Stimulated activated CD8-positive, alpha-beta memory T cell treated with anti-CD3 and anti-CD28 coated beads, Interleukin-7, amount 100 ng/mL, for 48 hours (primary cell): ENCODE measurements around the gene TMCO2.

Experiments used
- DNase-seq, 2 donors: peaks; one replicate each; pipeline ENCODE4 v3.0.0-alpha.2; 2020; ENCODE audit warnings: low read depth in 1 of 2; ENCODE audit errors: extremely low read depth in 1 of 2

The TMCO2 gene

DNA sequence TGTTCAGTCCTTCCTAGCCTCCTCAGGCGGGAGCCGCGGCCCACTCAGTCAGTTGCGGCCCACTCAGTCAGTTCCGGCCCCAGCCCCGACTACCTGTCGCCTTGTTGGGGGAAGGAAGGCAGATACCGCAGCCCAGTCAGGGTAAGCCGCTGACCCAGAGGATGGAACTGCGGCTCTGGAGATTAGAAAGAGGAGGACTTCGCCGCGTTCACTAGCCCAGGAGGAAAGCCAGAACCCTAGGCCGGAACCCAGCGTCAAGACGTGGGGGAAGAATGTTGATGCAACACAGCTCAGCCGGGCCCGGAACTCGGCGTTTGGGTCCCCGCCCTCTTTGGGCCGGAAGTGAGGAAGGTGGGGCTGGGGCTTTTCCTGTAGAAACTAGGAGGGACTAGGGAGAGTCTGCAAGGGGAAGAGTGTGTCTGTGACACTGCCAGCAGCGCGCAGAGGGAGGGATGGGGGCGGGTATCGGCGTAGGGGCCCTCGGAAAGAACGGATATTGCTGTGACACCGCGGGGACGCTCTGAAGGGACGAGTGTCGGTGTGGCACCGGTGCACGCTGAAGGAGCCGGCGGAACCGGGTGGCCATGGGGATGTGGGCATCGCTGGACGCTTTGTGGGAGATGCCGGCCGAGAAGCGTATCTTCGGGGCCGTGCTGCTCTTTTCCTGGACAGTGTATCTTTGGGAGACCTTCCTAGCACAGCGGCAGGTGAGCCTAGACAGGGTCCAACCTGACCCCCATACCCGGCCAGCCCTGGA, 10.1 kb downstream of the TMCO2 start, which contains the start of gene ZMPSTE24:
Gene ZMPSTE24 (plus strand): TSS at position 549 of the 757 bp plus-strand sequence. CDS start 36 bp downstream, at position 585.
- DNase-seq, result peak; percentile 89 to 95

DNA sequence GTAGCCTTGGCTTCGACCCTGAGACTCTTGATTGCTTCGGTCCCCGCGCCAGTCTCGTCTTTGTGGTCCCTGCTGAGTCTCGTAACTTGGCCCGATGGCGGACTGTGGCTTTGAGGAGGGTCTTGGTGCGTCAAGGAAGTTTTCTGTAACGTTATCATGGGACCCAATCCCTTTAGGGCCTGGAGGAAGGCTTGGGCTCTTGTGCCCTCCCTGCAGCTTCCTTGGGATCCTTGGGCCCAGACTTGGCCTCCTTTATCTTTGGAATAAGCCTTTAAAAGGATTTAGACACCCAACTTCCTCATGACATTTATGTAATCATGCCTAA, 10.7 kb downstream of the TMCO2 start:
- DNase-seq, result no peak

DNA sequence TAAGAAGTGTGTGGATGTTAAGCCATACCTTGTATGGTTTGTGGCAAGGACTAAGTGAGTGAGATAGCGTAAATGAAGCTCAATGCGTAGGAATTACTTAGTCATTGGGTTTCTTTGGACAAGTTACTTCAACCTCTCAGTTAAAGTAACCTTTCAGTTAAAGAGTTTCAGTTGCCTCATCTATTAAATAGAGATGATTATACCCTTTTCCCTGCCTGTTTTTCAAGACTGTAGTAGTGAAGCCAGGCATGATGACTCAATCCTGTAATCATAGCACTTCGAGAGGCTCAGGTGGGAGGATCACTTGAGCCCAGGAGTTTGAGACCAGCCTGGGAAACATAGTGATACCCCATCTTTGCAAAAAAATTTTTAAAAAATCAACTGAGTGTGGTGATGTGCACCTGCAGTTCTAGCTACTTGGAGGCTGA, 16.6 kb downstream of the TMCO2 start:
- DNase-seq, result peak in 1 of 2 donors; percentile 28

DNA sequence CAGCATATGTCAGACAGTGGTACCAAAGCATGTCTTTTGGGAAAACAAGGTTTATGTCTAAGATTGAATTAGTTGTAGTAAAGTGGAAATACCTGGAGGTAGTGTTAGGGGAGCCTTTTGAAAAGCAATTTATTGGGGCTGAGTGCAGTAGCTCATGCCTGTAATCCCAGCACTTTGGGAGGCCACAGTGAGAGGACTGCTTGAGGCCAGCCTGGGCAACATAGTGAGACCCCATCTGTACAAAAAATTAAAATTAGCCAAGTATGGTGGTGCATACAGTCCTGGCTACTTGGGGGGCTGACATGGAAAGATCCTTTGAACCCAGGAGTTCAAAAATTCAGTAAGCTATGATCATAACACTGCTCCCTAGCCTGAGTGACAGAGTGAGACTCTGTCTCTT, 17.6 kb downstream of the TMCO2 start:
- DNase-seq, result no peak

DNA sequence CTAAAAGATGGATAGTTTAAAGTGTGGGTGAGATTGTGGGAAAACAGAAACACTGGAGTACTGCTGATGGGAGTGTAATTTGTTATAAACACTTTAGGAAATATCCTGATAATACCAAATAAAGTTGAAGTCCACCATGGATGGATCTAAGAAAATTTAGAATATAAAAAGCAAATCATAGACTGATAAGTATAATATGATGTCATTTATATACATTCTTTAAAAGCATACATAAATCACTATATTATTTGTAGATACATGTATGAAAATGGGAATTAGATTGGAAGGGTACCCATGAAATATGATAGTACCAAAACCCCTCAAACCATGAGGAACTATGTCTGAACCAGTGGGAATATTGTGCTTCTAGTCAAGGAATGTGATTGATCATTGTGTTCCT, 18.2 kb downstream of the TMCO2 start:
- no peak for DNase-seq

DNA sequence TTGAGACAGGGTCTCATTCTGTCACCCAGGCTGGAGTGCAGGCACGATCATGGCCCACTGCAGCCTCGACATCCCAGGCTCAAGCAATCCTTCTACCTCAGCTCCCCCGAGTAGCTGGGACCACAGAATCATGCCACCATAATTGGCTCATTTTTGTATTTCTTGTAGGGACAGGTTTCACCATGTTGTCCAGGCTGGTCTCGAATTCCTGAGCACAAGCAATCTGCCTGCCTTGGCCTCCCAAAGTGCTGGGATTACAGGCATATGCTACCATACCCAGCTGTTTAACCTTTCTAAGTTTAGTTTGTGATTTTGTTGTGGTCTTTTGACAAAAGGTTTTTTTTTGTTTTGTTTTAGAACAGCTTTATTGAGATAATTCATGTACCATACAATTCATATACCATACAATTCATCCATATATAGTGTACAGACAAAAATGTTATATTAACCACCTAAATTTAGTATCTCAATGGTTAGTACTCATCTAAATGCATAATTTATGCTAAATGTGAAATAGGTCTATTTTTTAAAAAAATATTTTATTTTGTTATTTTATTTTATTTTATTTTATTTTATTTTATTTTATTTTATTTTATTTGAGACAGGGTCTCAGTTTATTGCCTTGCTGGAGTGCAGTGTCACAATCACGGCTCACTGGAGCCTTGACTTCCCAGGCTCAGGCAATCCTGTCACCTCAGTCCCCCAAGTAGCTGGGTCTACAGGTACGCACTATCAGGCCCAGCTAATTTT, 19.2 kb downstream of the TMCO2 start:
- no peak for DNase-seq

DNA sequence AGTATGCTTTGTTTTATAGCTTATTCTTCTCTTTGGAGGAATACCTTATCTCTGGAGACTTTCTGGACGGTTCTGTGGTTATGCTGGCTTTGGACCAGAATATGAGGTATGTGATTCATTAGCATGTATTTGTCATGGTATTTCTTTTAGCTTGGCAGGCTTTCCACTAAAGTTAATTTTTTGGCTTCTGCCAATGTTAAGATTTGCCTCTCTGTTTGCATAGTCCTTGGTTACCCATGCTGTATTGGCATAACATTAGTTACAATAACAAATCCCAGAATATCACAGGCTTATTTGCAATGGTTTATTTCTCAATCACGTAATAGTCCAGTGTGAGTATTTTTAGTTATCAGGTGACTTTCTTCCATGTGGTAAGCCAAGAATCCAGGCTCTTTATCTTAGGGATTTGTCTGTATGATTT, 20.0 kb downstream of the TMCO2 start:
- DNase-seq, result no peak

DNA sequence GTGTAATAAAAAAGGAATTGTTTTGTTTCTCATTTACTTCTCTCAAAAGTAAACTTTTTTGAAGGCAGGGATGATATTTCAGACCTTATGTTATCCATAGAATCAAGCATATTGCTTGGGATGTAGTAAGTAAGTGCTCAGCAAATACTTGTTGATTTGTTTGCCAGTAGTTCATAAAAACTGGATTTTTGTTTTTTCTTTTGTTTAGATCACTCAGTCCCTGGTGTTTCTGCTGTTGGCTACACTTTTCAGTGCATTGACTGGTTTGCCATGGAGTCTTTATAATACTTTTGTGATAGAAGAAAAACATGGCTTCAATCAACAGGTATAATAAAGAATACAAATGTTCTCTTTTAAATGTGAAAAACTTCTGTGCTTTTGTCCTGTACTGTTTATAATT, 20.5 kb downstream of the TMCO2 start:
- no peak for DNase-seq

DNA sequence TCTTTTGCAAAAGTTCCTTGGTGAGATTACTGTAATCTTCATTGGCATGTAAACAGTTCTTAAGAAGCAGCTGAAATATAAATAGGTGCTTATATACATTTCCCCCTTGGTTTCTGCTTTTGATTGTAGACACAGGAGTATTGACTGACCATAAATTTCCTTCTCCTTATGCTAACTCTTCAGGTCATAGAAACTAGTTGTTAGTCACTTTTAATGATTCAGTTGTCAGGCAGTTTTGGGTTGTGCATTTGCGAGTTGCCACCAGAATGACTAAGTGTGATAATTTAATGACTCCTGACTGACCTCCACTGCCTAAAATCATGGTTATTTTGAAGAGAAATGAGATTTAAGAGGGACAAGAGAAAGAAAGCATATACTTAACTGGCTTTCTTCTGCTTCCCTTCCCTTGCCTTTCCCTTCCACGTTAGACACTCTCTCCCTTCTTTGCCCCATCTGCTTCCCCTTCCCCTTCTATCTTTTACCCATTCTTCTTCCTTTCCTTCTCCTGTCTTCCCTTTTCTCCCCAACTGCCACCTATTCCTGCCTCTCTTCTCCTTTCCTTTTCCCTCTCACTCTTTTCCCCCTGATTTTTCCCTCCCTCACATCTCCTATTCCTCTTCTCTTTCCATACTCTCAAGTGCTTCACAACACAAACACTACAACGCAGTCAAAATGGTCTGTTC, 22.6 kb downstream of the TMCO2 start:
- peak in 1 of 2 donors; percentile 12 for DNase-seq

DNA sequence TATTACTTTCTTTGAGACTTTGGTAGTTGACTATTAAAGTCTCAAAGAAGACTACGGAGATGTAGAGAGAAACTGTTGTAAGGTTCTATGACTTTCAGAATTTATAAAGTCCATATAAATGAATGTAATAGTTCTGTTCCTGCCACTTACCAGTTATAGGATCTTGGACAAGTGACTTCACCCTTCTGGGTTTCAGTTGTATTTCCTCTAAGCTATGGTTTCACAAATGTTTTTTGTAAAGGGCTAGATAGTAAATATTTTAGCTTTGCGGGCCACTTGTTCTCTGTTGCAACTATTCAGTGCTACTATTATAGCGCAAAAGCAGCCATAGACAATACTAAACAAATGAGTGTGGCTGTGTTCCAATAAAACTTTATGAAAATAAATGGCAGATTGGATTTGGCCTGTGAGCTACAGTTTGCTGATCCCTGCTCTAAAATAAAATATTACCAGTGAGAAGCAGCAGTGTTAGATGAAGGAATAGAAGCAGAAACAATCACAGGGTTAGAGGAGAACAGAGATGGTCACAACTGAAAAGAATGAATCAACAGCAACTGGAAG, 25.0 kb downstream of the TMCO2 start:
- DNase-seq, result no peak

DNA sequence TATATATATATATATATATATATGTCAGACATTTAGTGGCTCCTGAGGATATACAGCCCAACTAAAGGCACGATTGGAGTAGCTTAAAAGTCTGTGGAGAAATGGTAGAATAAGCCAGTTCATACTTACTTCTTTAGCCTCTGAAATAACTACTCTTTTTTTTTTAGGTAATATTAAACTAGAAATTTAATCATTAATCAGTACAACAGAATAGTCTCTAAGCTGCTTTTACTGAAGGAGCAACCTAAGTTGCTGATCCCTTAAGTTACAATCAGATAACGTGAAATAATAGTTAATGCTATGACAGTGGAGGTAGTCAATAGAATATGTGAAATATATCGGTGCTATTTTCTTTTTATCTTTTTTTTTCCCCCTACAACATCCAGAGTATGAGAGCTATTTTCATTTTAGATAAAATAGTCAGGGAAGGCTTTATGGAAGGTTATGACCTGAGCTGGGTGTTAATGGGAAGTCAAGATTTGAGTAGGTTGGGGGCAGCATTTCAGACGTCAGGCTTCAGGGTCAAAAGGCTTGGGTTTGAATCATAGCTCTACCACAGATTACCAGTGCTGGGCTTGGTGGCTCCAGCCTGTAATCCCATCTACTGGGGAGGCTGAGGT, 25.9 kb downstream of the TMCO2 start:
- no peak for DNase-seq

DNA sequence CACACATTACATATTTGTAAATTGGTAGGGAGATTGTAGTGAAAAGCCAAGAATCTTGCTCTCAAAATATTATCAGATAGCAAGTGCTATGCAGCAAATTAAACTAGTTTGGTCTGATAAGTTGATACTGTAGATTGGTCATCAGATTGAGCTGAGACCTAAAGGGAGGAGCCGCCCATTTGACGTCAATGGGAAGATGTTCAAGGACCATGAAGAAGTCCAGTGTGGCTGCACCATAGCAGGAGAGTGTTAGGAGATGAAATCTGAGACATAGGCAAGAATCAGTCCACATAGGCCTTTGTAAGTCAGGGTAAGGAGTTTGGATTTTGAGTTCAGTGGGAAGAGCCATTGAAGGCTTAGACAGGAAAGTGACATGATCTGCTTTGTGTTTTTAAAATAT, 26.6 kb downstream of the TMCO2 start:
- DNase-seq, result no peak

DNA sequence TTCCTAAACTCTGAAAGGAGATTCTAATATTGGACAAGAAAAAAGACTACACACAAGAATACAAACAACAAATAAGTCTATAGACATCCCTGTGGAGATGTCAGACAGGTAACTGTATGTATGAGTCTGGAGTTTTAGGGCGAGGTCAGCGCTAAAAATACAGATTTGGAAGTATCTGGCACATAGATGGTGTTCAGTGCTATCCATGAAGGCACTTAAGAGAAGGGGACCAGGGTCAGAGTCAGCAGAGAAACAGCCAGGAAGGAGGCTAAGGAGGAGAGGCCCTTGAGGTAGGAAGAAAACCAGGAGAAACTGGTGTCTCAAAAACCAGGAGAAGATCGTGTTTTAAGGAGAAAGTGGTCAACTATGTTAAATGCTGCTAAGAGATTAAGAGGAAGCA, 28.4 kb downstream of the TMCO2 start:
- no peak for DNase-seq

DNA sequence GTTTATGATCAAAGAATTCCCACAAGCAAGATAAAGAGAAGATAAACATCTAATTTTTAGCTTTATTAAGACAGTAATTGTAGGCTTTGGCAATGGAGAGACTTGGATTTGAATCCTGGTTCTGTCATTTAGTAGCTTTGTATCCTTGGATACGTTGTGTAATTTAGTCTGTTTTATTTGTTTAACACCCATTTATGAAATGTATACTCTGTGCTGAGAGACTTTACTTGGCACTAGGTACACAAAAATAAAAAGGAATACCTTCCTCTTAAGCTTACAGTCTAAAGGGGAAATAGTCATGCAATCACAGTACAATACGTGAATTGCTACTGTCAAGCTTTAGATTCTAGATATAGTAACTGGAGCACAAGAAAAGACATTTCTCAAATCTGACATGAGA, 34.1 kb downstream of the TMCO2 start:
- DNase-seq, result no peak

DNA sequence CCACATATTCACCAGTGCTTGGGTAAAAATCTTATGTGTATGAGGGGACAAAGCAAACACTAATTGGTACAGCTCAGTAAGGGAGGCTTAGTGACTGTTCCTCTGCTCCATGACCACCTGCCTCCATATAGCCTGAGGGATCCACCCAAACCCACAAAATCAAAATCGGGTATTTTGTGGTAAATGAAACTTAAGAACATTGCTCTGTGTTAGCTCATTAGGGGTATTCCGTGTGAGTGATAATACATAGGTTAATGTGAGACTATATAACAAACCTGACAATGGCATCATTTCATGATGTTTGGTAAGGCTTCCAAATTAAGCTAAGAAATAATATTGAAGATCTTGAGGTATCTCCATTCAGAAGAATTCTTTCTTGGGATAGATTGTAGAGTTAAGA, 43.6 kb downstream of the TMCO2 start:
- DNase-seq, result no peak

DNA sequence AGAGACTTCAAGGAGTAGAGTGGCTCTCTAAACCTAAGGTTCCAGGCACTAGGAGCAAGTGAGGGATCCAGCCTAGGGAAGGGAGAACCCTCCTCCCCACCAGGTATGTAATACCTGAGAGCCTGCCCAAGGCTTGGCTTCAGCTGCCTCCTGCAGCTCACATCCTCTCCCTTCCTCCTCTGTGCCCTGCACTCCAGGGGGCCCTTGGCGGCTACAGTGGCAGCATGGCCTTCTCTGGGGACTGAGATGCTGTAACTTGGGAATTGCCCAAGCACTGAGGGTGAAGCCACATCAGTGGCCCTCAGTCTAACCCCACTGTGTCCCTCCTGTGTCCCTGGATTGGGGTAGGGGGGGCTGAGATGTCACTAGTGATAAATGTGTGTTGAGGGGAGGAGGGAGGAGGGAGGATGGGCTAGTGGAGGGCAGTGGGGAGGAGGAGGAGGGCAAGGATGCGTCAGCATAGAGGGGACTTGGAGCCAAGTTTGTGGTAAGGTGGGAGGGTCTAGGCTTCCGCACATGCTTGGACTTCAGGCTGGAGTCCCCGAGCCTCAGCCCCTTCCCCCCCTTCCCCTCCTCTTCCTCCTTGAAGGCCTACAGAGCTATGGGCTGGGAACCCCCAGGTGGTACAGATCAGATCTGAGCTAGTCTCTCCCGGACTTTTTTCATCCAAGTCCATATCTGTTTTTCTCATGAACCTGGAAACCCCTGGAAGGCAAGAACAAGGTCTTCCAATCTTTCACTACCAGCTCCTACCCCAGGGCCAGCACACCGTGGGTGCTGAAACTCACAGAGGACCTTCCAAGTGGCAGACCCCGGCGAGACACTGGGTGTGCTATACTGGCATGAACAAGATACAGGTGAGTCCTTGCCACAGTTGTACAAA, 51.9 kb downstream of the TMCO2 start:
- no peak for DNase-seq

DNA sequence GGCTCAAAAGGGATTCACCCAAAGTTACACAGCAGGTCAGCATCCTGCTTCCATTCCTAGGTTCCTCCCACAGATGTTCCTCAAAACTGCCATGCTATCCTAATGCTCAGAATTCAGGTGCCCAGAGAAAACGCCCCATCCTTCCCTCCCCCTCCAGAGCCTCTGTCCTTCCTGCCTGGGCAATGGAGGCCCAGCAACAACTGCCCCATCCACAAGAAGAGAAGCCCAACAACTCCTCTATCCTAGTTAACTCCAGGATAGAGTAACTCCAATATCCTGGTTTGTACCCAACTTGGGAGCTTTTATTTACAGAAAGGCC, 52.5 kb downstream of the TMCO2 start:
- DNase-seq, result no peak

DNA sequence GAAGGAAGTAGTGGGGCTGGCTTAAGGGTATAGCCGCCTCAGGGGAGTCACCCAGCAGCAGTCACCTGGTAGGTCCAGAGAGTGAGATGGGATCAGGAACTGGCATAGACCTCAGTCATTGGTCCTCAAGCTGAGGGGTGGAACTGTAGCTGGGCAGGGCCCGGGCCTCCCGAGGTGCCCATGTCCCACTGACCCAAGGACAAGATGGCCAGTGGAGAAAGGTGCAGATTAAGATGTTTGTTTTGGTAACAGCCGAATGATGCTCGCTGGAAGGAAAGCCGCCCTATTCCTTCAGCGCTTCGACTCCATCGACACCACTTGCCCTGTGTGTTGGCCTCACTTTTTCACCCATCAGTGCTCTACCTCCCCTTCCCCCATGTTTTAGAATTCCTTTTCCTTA, 52.9 kb downstream of the TMCO2 start:
- no peak for DNase-seq

DNA sequence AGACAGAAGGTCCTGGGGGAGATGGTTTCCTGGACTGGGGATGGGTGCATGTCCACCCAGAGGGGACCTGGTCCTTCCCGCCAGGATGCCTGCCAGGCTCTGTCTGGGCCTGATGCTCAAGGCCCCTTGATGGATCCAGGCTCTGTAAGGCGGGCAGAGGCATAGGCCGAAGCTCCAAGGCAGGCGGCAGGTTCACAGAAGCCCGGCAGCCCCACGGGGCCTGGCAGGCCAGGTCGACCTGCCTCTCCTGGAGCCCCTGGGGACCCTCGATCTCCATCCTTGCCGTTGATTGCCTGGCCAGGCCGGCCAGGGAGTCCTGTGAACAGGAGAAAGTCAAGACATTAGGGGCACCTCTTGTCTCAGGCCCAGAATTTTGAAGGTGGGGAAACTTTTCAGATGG, 53.3 kb downstream of the TMCO2 start:
- DNase-seq, result no peak
